PC-9 (cell line): ENCODE measurements around the gene ASIC1. TPM values are rescaled to one million over a fixed set of nuclear protein-coding genes. Genes with fewer than 3 reads are reported as not detected.
"Not testable (repeated sequence)": the region's sequence is repeated elsewhere in the genome, so short reads cannot be mapped to it uniquely, and the experiment has no call there.

Experiments
- BruUV-seq: library from RNA; stranded (reverse); fragments of 400-500 nt; replicated peaks from 2 replicates; lab custom pipeline; 2021; lab: Mats Ljungman, UMichigan
- CTCF ChIA-PET: fragments of 300-600 bp; sonication (Branson Sonifier 250); formaldehyde crosslinking; loops from one replicate; lab custom pipeline; 2022; ENCODE audit warnings: antibody characterized with exemption; lab: Charles Lee
- POLR2A ChIA-PET: fragments of 300-600 bp; sonication (Branson Sonifier 250); formaldehyde crosslinking; loops from one replicate; lab custom pipeline; 2022; ENCODE audit warnings: antibody characterized with exemption; ENCODE audit not compliant: unreplicated experiment; lab: Charles Lee
- DNase-seq, 2 experiments: peaks; one replicate each; pipeline versions ENCODE4 v3.0.0 to v3.0.0-alpha.2; 2015 to 2022; ENCODE audit warnings: mixed read lengths in 1 of 2
- H2AFZ ChIP-seq: fragments of 200-600 bp; sonication (generic); 2 replicates; pipeline ENCODE4 v1.8.1; 2017; ENCODE audit warnings: antibody characterized with exemption
- H3F3A ChIP-seq: fragments of 200-600 bp; sonication (generic); 2 replicates; pipeline ENCODE4 v1.8.1; 2017; ENCODE audit warnings: antibody characterized with exemption, mild to moderate bottlenecking, low read depth; ENCODE audit not compliant: insufficient read depth
- H3K27ac ChIP-seq: fragments of 200-600 bp; sonication (generic); 2 replicates; pipeline ENCODE4 v1.6.1; 2016; ENCODE audit warnings: mixed run types
- H3K27me3 ChIP-seq: fragments of 200-600 bp; sonication (generic); 2 replicates; pipeline ENCODE4 v1.6.1; 2016; ENCODE audit warnings: low read depth, mixed run types; ENCODE audit not compliant: insufficient read depth
- H3K36me3 ChIP-seq: fragments of 200-600 bp; sonication (generic); 2 replicates; pipeline ENCODE4 v1.6.1; 2016; ENCODE audit warnings: low read depth, mixed run types
- H3K4me1 ChIP-seq: fragments of 200-600 bp; sonication (generic); replicated peaks from 2 replicates; pipeline ENCODE4 v1.6.1; 2016; ENCODE audit warnings: mixed run types; ENCODE audit not compliant: insufficient read depth
- H3K4me2 ChIP-seq: fragments of 200-600 bp; sonication (generic); 2 replicates; pipeline ENCODE4 v1.6.1; 2017; ENCODE audit warnings: mixed run types
- H3K4me3 ChIP-seq: fragments of 200-600 bp; sonication (generic); 2 replicates; pipeline ENCODE4 v1.6.1; 2016; ENCODE audit warnings: mixed run types
- H3K79me2 ChIP-seq: fragments of 200-600 bp; sonication (generic); 2 replicates; pipeline ENCODE4 v1.6.1; 2017; ENCODE audit warnings: low read depth, mixed run types
- H3K9me2 ChIP-seq: fragments of 200-600 bp; sonication (generic); 2 replicates; pipeline ENCODE4 v1.8.1; 2017; ENCODE audit warnings: mild to moderate bottlenecking; ENCODE audit not compliant: insufficient read depth
- H3K9me3 ChIP-seq: fragments of 200-600 bp; sonication (generic); 2 replicates; pipeline ENCODE4 v1.8.1; 2016; ENCODE audit warnings: low read depth; ENCODE audit not compliant: insufficient read depth
- H4K20me1 ChIP-seq: fragments of 200-600 bp; sonication (generic); 2 replicates; pipeline ENCODE4 v1.8.1; 2017; ENCODE audit not compliant: insufficient read depth
- CTCF ChIP-seq: fragments of 200-600 bp; sonication (generic); conservative IDR thresholded peaks from 2 replicates; pipeline ENCODE4 v1.6.1; 2017; ENCODE audit warnings: mixed run types, antibody characterized with exemption, mild to moderate bottlenecking, moderate library complexity
- EZH2 ChIP-seq: fragments of 200-600 bp; sonication (generic); IDR thresholded peaks from 2 replicates; pipeline ENCODE4 v1.8.0; 2017; ENCODE audit warnings: antibody characterized with exemption, low read depth
- intact Hi-C: fragments of 100-400 bp; cut with micrococcal nuclease; formaldehyde crosslinking; loops from one replicate; pipeline ENCODE4 v1.10.0; 2022; ENCODE audit not compliant: unreplicated experiment
- total RNA-seq: library from RNA; stranded (reverse); gene quantifications from 2 replicates; pipeline ENCODE4 v1.2.3, GENCODE V29; 2021

Gene ASIC1
- total RNA-seq, 1 experiment from 2014 or later, result 3.5 TPM

GRCh38 chr12:50025187-50026059 is 32.0 kb upstream of the ASIC1 start, which contains the start of gene RACGAP1:
Gene RACGAP1, minus strand, starts transcription at chr12:50025494. Its CDS starts 8,779 bp downstream, at chr12:50016715.
- H3K9me3 ChIP-seq, result no peaks in the 10 kb centered on the region
- H3K4me2 ChIP-seq, result peak within 1 kb of the TSS; percentile 85
- POLR2A ChIA-PET, result interaction anchor here (0.6 to 0.7 kb wide), 5 partner anchors 29 to 197 kb away, joined by 3 to 13 read pairs (median 3); no protein-coding TSS in a partner anchor
- DNase-seq, result peak; percentile 94 to 95
- H3K36me3 ChIP-seq, result peaks cover 5% of the 10 kb centered on the region; the same call in 1 of the 2 replicates
- H3K9me2 ChIP-seq, result no peaks in the 10 kb centered on the region
- H3K4me1 ChIP-seq, result peaks cover 8% of the 10 kb centered on the region
- H3K27ac ChIP-seq, result no peak within 1 kb of the TSS
- BruUV-seq, result no TSS peak
- H2AFZ ChIP-seq, result peak within 1 kb of the TSS; percentile 93
- intact Hi-C loops, result no loop called here
- 0 out of 2 replicates have a peak, but pooled peaks cover 12% of the 10 kb centered on the region for H3F3A ChIP-seq
- H4K20me1 ChIP-seq, result no peaks in the 10 kb centered on the region
- no peaks in the 10 kb centered on the region for H3K27me3 ChIP-seq
- peak within 1 kb of the TSS; percentile 76 for H3K4me3 ChIP-seq
- H3K79me2 ChIP-seq, result peaks cover 48% of the 10 kb centered on the region
- no peak for TF ChIP-seq CTCF
- no peak for TF ChIP-seq EZH2
- CTCF ChIA-PET, result interaction anchor here (0.5 kb wide), 1 partner anchor 1362 kb away, joined by 3 read pairs; no protein-coding TSS in a partner anchor

GRCh38 chr12:50026691-50027090 is 30.7 kb upstream of the ASIC1 start:
- ChIA-PET CTCF (no interaction called here), POLR2A (no interaction called here)
- no TSS peak for BruUV-seq
- Histone ChIP-seq H3K36me3 (peaks cover 5% of the 10 kb centered on the region; the same call in 1 of the 2 replicates), H3K4me2 (no peak overlapping the region), H3K27me3 (no peaks in the 10 kb centered on the region), H3K4me1 (peaks cover 8% of the 10 kb centered on the region), H2AFZ (no peak overlapping the region), H3K79me2 (peaks cover 36% of the 10 kb centered on the region), H3K27ac (no peak overlapping the region), H3K4me3 (no peak overlapping the region), H3K9me3 (no peaks in the 10 kb centered on the region), H3F3A (0 out of 2 replicates have a peak, but pooled peaks cover 12% of the 10 kb centered on the region), H3K9me2 (no peaks in the 10 kb centered on the region), H4K20me1 (no peaks in the 10 kb centered on the region)
- TF ChIP-seq CTCF (no peak), EZH2 (no peak)
- no peak for DNase-seq
- intact Hi-C loops, result no loop called here

GRCh38 chr12:50030449-50030848 is 26.9 kb upstream of the ASIC1 start:
- H3K9me2 ChIP-seq, H2AFZ ChIP-seq, H3K27me3 ChIP-seq, H3F3A ChIP-seq, H4K20me1 ChIP-seq, H3K36me3 ChIP-seq, DNase-seq, intact Hi-C loops, H3K4me3 ChIP-seq, H3K4me2 ChIP-seq, H3K27ac ChIP-seq, H3K9me3 ChIP-seq, H3K4me1 ChIP-seq, H3K79me2 ChIP-seq, BruUV-seq: not testable (repeated sequence)
- CTCF ChIA-PET, result interaction anchor here (0.7 kb wide), 2 partner anchors 42 to 202 kb away, joined by 5 to 8 read pairs; partner anchors contain the start of gene NCKAP5L
- POLR2A ChIA-PET, result interaction anchor here (0.6 kb wide), 1 partner anchor 12 kb away, joined by 12 read pairs; no protein-coding TSS in a partner anchor
